NCI-H1694 (cell line): ENCODE data around the gene SESTD1.
"Not testable (repeated sequence)": the region's sequence is repeated elsewhere in the genome, so short reads cannot be mapped to it uniquely, and the experiment has no call there.

Experiments
- DNase-seq: peaks from one replicate; lab custom pipeline; 2025; lab: John Stamatoyannopoulos, UW

SESTD1 gene

GRCh38 chr2:179106676-179107428 is 157.8 kb downstream of the SESTD1 start:
- peak; percentile 95 for DNase-seq

- no peak for DNase-seq
Observed at GRCh38 chr2:179106342-179106675, 158.3 kb downstream of the SESTD1 start.

- no peak for DNase-seq
Observed at GRCh38 chr2:179104736-179105135, 159.9 kb downstream of the SESTD1 start.

GRCh38 chr2:179098080-179098689 is 166.4 kb downstream of the SESTD1 start:
- no peak for DNase-seq

- DNase-seq: no peak
Observed at GRCh38 chr2:179097131-179097530, 167.5 kb downstream of the SESTD1 start.

- DNase-seq: no peak
Observed at GRCh38 chr2:179096090-179096489, 168.5 kb downstream of the SESTD1 start.

GRCh38 chr2:179092912-179093311 is 171.7 kb downstream of the SESTD1 start:
- not testable (repeated sequence) for DNase-seq

- no peak for DNase-seq
Observed at GRCh38 chr2:179082697-179083096, 181.9 kb downstream of the SESTD1 start.

GRCh38 chr2:179081954-179082353 is 182.7 kb downstream of the SESTD1 start:
- no peak for DNase-seq

- no peak for DNase-seq
Observed at GRCh38 chr2:179072527-179072926, 192.1 kb downstream of the SESTD1 start.

GRCh38 chr2:179071810-179072355 is 192.7 kb downstream of the SESTD1 start:
- DNase-seq: no peak

- no peak for DNase-seq
Observed at GRCh38 chr2:179070895-179071294, 193.7 kb downstream of the SESTD1 start.

GRCh38 chr2:179069685-179070084 is 194.9 kb downstream of the SESTD1 start:
- DNase-seq: no peak

- no peak for DNase-seq
Observed at GRCh38 chr2:179068991-179069643, 195.5 kb downstream of the SESTD1 start.

- no peak for DNase-seq
Observed at GRCh38 chr2:179059026-179059700, 205.5 kb downstream of the SESTD1 start.

GRCh38 chr2:179057737-179058136 is 206.9 kb downstream of the SESTD1 start:
- DNase-seq: no peak

GRCh38 chr2:179053568-179053967 is 211.1 kb downstream of the SESTD1 start:
- DNase-seq: not testable (repeated sequence)
